HG03354 (cell line): ENCODE results near the gene RGS10.

Experiments used
- ATAC-seq: cut with Tn5 transposase; IDR thresholded peaks from one replicate; pipeline ENCODE4 v1.9.1; 2021; ENCODE audit warnings: mild to moderate bottlenecking; ENCODE audit not compliant: unreplicated experiment, poor library complexity, severe bottlenecking

Gene RGS10

DNA sequence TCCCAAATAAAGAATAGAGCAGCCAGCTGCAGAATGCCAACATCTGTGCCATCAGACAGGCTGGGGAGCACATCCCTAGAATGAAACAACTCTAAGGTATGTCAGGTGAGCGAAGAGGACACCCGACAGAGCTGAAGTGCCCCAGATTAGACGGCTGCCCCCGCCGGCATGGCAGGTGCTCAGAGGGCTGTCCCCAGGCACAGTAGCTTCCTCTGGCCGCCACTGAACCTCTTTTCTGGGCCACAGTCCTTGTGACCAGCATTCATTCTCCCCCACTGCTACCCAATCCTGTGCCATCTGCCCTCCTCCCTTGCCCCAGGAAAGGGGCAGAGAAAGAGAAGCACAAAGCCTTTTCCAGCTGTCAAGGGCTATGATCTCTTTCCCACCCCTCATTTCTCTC lies 41.7 kb downstream of the RGS10 start:
- ATAC-seq, result no peak

- no peak for ATAC-seq
Measured at GRCh38 chr10:119500123-119500795, 42.3 kb downstream of the RGS10 start.

GRCh38 chr10:119499677-119500002 lies 42.9 kb downstream of the RGS10 start:
- no peak for ATAC-seq

DNA sequence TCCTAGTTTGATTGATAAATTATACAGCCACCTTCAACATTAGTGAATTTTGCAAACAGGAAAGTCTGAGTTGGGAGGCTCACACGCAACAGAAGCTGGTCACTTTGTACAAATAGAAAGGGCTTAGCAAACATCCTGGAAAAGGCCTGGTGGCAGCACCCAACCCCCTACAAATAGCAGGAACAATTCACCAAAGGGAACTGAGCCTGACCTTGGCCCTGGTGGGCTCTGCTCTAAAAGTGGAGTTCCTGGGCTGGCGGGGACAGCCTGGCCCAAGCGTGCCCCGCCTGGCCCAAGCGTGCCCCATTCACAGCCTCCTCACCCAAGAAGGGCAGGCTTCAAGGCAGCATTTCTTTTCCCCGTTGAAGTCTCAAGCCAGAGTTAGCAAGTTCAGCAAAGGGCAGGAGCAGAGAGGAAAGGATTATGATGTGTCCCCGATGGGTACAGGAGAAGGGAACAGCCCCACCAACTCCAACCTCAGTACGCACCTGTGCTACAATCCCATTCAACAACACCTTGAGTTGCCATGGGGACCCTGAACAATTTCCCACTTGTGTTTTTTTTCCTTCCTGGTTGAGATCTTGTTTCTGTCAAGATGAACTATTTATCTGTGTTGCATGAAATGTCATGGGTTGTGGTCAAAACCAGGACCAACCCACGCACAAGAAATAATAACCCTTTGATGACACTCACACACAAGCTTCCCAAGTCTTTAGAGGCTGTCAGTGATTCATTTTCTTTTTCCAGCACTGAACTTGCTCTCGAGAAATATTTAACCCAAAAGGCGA lies 43.4 kb downstream of the RGS10 start:
- no peak for ATAC-seq

GRCh38 chr10:119497243-119497642 lies 45.3 kb downstream of the RGS10 start:
- no peak for ATAC-seq

DNA sequence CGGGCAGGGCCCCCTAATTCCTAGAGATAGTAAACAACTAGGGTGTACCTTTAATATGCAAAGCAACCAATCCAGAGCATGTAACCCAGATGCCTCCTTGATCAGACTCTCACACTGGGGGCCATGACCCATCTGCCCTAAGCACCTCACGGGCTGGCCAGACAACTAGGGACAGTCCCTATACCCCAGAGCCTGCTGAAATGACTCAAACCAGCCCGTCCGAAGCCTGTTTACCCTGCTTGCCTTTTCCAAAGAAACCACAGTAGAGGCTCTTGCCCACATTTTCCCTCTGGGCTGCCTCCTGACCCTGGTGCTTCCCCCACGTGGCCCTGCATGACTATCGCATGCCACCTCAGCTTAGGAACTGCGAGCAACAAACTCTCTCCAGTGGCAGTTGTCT lies 46.2 kb downstream of the RGS10 start:
- peak; percentile 90 for ATAC-seq

DNA sequence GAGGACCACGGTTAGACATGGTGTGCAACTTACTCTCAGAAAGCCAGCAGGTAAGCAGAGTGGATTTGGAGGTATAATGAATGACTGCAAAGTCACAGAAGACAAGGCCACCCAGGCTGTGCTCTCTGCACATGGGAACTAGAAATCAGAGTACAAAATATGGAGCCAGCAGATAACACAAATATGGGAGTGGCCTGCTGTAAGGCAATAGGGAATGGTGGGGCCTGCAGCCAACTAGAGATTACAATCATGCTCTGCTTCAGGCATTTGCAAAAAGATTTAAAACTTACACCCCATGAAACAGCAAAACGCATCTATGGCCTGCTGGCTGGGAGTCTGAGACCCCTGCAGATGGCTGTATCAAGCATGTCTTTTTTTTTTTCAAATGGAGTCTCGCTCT lies 47.0 kb downstream of the RGS10 start:
- no peak for ATAC-seq

GRCh38 chr10:119495021-119495505 lies 47.5 kb downstream of the RGS10 start:
- no peak for ATAC-seq

- no peak for ATAC-seq
Measured at GRCh38 chr10:119494236-119495020, 48.1 kb downstream of the RGS10 start.

DNA sequence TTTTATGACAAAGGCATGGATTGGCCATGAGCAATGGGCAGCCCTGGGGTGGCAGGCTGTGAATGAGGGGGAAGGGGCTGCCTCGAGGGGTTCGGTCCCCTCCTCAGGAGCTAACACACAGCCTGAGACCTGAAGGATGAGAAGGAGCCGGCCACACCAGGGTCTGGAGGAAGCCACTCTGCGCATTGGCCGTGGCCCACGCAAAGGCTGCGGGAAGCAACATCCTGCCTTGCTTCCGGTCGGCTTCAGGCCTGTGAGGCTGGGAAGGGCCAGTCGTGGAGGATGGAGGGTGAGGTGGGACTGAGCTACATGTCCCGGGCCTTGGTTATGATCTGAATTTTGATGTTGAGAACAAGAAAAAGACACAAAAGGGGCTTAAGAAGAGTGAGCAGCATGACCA lies 49.4 kb downstream of the RGS10 start:
- no peak for ATAC-seq

DNA sequence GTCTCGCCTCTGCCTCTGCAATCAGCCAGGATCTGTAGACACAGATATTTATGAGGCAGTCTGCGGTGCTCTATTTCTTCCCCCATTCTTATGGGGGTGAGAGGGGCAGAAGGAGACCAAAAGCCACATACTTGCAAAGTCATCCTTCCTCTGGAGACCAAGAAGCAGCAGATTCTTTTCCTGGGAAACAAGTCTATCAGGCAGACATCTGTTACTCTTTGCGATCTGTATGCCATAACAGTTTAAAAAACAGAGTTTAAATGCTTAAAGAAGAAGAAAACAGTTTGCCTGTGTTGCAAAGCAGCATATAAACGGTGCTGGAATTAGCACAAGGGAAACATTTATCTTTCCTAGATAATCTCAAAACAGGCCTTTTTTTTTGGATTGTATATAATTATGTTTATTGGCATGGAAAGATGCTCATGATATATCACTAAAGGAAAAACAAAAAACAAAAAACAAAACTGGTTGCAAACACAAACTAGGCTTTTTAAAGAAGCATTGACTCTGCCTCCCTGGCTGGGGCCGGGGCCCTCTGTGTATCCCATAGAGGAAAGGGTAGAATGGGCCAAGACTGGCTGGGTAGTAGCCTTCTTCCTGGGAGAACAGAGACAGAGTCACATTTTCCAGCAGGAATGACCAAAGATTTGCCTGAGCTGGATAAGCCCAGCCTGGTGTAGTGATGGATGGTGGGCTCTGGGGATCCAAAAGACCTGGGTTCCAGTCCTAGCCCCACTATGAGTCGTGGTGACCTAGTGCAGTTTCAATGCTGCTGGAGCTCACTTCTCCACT lies 50.4 kb downstream of the RGS10 start:
- no peak for ATAC-seq

DNA sequence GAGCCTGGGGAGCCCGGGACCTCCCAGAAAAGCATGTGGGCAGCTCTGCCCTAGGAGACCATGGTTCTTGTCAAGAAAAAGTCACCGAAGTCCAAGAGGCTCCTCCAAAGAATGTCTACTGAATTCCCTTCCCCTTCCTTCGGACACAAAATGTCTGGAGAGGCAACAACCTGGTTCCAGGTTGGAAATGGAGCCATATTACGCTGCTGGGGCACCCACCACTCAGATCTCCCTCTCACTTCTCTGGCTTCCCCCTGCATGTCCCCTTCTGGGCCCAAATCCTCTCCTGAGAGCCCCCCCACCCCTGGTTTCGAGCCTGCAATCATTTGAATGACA lies 52.6 kb downstream of the RGS10 start:
- no peak for ATAC-seq

DNA sequence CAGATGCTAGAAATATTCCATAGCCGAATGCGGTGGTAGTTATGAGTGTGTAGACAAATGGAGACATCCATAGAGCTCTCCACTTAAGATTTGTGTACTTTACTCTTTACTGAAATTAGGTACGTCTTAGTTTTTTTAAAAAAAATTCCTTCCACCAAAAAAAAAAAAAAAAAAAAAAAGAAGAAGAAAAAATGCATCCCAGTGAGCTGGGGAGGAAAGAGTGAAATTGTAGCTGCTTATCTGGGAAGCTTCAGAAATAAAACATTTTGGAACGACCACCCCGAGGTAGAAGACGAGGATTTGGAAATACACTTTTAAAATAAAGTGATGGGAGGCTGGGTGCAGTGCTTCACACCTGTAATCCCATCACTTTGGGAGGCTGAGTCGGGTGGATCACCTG lies 53.8 kb downstream of the RGS10 start:
- no peak for ATAC-seq

DNA sequence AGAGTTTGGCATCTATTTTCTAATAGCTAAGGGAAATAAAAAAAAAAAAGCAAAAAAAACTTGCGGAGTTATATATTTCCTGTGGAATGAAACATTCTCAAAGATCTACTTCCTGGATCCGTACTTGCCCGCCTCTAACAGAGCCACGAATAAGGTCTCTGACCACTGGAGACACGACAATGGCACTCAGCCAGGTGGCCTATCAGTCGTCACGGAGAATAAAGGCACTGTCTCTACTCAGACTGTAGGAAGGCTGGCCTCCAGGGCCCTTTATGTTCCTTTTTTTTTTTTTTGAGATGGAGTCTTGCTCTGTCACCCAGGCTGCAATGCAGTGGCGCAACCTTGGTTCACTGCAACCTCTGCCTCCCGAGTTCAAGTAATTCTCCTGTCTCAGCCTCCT lies 58.7 kb downstream of the RGS10 start:
- ATAC-seq, result no peak

GRCh38 chr10:119483001-119483400 lies 59.5 kb downstream of the RGS10 start:
- ATAC-seq, result no peak

DNA sequence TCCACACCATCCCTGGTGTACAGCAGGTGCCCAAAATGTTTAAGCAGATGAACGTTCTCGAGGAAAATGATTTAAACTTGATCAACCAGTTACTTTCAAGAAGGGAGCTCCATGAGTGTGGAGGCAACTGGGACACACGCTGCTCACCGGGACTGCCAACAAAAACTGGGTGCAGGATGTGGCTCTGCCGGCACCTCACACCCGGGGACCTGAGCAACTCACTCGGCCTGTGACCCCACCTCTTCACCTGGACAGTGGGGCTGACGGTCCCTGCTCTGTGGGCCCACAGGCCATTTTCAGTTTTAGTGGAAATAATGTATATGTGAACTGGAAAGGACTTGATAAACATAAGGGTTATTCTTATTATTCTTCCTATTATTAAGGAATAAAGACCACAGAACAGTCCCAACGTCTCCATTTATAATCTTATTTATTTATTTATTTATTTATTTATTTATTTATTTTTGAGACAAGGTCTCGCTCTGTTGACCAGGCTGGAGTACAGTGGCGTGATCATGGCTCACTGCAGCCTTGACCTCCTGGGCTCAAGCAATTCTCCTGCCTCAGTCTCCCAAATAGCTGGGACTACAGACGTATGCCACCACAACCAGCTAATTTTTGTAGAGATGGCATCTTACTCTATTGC lies 60.6 kb downstream of the RGS10 start:
- ATAC-seq, result no peak

DNA sequence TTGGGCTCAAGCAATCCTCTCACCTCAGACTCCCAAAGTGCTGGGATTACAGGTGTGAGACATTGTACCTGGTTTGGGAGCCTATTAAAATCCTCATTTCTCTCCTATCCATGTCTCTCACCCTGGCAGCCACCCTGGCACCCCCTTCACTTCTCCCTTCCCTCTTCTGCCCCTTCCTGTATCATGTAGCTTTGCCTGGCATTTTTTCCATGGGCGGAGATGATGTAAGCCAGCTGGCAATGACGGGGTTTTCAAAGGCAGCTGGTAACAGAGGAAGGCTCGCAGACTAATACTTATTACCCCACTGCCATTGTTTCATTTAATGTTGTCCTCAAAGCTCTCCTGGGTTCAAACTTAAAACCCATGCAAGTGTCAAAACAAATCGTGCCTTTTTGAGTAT lies 61.9 kb downstream of the RGS10 start:
- no peak for ATAC-seq

DNA sequence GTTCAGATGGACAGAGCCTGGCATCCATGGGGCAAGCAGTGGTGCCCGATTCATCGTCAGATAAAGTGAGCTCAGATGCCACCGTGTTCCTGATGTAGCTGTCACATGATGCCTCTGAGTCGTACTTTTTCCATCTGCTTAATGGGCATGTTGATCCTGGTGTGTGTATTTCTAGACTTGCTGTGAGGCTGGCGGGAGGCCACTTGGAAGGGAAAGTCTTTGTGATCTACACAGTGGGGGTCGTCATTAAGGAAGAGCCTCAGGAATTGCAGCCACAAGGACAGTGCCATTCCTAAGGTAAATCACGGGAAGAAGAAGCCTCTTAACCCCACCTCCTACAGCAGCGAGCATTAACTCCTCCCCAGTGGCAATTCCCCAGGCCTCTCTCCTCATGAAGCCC lies 63.0 kb downstream of the RGS10 start:
- ATAC-seq, result no peak

- no peak for ATAC-seq
Measured at GRCh38 chr10:119478811-119479341, 63.6 kb downstream of the RGS10 start.
